HT-29 (cell line): Measurements from ENCODE around the gene NOP16. TPM values are rescaled to one million over a fixed set of nuclear protein-coding genes. Genes with fewer than 3 reads are reported as not detected.

Source experiments
- DNase-seq: peaks from one replicate; pipeline ENCODE4 v3.0.0-alpha.2; 2015; ENCODE audit warnings: low spot score
- small RNA-seq: library from RNA; depleted of rRNA; stranded (forward); fragments of <200 nt; gene quantifications from one replicate; pipeline ENCODE3, GENCODE V24; 2014
- total RNA-seq: library from RNA; depleted of rRNA; stranded (reverse); fragments of >200 nt; shearing (Covaris generic); gene quantifications from 2 replicates; pipeline ENCODE4 v1.2.3, GENCODE V29; 2014; rRNA removed

Gene NOP16
- total RNA-seq, 1 experiment from 2014 or later = 82.4 TPM

DNA sequence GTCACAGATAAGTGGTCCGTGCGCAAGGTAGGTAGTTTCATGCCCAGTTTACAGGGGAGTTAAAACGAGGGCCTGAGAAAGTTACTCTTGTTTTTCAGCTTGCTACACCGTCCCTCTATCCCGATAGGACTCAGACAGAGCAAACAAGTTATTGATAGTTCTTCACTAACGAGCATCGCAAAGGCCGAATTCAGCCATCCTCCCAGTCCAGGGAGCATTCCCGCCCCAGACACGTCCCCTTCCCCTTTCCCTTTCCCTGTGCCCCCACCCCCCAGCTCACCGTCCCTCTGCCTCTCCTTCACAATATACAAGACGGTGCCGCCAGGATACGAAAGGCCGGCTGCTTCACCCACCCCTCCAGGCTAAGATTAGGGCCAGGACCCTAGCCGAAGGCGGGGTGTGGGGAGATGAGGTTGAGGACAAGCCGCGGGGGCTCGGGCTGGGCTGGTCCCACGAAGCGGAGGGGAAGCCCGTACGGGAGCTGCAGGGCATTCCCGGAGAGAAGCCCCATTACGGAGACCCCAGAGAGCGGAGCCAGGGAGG is 27.4 kb downstream of the NOP16 start:
- peak; percentile 7 for DNase-seq

DNA sequence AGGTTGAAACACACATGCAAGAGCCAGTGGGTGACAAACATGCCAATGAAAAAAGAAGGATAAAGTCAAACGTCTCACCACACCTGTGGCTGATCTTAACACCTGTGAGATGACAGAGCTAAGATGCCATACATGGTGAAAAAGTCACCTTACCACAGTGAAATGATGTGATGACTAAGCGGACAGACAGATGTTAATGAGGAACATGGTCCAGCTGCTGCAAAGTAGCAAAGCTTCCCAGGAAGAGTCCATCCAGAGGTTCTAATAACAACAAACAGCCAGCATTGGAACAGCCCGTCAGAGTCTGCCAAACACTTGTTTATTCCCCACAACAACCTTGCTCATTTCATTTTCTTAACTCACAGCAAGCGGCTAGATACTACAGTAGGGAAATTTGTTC is 28.7 kb downstream of the NOP16 start:
- no peak for DNase-seq

DNA sequence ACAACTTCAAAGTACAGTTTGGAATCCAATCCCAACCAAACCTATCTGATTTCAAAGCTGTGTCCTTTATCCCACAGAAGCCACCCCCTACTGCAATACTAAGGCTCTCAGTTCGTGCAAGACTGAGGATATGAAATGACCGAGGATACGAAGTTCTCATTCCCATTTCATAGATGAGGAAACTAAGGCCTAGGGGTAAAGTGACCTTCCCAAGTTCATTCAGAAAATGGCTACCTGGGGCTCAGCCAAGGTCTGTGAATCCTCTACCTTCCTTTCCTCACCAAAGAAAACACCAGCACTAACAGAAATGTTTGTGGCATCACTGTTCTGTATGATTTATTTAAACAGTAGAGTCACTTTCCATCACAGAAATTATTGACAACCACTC is 32.2 kb downstream of the NOP16 start:
- DNase-seq = no peak

DNA sequence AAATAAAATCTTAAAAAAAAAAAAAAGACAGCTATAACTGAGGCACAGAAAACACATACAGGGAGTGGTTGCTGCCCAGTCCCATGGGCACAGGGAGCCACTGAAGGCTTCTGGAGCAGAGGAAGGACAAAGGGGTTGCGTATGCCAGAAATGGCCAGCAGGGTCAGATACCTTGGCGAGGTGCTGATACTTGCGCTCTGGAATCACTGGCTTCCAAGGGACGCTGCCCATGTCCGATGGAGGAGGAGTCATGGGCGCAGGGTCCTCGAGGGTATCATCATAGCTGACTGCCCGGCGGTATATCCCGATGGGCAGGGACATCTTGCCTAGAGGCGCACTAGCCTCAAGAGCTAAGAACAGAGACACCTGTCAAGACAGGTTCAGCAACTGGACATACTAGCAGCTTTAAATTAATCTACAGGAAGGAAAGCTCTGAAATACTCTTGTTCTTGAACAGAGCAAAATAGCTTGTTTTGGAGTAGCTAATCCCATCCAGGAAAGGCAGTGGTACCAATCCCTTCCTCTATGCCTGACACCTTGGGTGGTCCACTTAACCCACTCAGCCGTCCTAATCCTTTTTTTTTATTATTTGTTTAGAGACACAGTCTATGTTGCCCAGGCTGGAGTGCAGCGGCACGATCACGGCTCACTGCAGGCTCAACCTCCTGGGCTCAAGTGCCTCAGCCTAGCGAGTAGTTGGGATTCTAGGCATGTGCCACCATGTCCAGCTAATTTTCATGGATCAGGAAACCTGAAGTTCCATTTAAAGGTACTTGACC is 32.8 kb downstream of the NOP16 start:
- no peak for DNase-seq

DNA sequence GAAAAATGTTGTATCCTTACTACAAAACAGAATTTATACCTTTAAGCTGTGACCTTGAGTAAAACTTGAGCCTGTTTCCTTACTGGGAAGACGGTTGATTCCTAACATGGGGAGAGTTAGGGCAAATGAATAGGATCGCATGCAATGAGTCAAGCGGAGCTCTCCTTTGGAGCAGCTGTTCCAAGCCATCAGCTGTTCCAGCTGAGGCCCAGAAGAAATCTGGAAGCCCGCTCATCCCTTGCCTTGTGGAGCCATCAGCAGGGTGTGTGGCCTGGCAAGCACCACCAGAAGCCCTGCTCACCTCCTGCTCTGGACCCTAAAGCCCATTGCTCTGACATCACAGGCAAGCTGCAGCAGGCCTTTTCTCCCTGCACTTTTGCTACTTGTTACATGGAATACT is 34.9 kb downstream of the NOP16 start:
- no peak for DNase-seq

DNA sequence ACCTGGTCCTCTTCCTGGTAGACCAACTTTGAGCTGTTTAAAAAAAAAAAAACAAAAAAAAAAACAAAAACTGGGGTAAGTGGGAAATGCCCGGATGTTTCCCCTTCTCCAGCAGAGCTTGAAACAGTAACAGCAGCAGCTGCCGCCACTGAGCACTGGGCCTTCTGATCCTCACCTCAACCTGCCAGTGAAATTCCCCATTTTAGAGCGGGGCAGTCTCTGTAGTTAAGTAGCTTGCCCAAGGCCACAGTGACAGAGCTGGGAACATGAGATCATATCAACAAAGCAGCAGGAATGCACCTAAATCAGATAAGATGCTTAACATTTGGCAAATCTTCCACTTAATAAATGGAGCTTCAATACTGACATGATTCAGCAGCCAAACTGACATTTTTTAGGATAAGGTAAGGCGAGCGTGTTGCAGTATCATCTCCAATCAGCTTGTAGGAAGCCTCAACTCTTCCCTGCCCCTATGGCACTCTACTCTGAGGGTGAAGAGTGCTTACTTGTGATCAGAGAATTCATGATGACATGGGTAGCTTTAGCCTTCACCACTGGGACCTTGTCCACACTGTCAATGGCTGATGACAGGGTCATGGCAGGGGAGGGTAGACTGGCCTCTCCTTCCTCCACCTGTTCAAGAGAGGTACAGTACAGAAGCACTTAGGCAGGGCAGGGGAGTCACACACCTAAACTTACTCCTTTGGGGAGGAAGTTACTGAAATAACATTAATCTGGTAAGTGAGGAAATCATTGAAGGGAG is 36.1 kb downstream of the NOP16 start:
- no peak for DNase-seq

DNA sequence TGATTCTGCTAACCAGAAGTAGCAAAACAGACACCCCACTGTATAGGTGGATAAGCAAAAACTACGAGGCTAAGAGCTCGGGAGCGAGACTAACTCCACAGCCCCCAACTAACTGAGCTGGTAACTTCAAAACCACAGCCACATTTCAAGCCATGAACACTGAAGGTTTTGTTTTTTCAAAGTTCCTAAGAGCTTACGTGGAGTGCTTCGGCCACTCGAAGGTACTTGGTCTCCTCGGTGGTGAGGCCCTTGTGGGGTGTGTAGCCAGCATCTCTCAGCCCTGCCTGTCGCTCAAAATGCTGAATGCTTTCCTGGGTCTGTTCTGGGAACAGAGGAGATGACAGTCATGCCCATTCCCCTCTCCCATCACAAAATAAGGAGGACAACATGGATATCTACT is 38.0 kb downstream of the NOP16 start:
- no peak for DNase-seq

DNA sequence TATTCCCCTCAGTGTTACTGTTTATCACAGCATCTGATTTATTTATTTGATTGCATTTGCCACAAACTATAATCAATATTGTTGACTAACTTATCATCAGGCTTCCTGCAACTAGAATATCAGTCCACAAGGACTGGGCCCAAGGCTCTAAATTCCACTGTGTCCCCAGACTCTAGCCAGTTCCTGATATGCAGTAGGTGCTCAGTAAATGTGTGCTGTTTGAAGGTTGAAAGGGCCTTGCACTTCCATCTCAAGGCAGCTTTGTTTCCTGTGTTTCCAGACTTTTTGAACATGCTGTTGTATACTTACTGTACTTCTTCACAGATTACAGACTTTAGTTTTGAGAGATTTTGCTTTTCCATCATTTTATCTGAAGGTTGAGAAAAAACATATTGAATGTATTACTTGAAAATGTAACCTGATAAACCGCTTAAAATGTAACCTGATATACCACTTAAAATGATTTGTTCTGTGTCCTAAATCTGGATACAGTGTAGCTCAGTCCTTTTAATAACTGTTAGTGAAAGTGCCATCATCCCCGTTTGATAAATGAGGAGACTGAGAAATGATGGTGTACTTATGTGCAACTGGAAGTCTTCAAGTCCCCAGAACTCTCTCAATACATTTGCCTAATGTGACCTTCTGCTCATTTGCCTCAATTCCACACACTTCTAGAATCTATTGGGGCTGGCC is 45.5 kb downstream of the NOP16 start:
- no peak for DNase-seq

DNA sequence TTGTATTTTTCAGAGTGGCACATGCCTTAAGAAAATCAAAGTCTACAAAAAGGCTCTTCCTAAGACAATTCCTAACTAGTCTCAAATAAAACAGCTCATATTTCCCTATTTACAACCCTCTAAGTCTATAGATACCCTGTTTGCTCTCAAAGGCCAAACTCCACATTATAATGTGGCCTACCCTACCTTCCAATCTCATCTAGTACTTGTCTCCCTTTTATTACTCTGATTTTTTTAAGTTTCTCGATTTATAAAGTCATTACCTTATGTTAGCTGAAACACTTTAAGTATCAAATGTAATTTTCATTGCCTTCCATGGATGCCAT is 46.3 kb downstream of the NOP16 start:
- DNase-seq = no peak

DNA sequence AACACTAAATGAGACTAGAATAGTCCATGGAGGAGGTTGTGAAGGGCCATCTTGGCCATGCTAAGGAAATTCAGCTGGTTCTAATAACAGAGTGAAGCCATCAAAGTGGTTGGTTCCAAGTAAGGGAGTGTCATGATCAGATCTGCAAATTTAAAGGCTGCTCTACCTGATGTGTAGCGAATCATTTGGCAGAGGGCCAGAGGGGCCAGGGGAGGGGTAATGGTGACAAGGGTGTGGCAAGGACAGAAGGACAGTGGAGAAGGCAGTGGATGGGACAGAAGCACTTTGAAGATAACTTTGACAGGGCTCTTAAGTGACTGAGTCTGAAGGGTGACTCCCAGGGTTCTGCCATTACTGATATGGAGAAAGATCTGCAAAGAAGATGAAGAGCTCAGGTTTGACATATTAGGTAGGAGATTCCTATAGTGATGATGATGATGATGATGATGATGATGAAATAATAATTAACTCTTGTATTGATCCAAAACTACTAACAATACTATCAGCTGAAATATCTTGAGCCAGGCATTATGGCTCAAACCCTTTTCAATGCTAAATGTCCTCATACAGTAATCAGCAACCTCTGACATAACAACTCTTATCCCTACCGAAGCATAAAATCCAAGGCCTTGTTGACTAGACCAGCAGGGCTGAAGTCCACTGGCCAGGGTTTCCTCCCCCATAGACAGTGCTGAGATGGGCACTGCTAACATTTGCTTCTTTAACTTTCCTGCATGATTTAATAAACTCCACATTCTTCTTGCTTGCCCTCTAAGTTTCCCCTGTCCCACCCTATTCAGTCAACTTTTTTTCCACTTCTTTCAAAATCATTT is 46.9 kb downstream of the NOP16 start:
- no peak for DNase-seq

DNA sequence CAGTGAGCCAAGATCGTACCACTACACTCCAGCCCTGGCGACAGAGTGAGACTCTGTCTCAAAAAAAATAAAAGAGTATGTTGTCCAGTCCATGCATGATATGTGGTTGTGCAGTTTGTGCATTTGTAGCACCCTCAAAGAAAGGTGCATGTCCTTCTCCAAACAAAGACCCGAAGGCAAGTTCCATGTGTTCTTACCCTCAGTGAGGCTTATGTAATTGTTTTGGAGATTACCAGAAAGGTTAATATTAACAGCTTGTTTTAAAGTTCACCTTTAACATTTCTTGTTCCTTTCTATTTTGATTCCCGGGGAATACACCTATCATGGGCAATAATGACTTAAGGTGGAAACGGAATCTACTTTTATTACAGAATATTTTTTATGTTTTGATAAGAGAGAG is 49.1 kb downstream of the NOP16 start:
- no peak for DNase-seq

DNA sequence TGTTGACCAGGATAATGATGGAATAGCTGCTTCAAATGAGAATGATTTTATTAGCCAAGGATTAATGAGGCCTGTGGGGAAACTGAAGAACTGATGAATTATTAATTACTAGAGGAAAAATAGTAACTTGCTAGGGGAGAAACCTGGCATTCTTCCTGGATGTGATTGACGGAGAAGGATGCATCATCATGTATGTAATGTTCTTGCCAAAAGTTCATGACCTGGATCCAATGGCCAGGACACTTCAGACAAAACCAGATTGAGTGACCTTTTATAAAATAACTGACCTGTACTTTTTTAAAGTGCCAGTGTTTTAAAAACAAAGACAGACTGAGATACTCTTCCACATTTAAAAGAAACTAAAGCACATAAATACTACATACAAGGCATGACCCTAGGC is 50.5 kb downstream of the NOP16 start:
- DNase-seq = no peak

DNA sequence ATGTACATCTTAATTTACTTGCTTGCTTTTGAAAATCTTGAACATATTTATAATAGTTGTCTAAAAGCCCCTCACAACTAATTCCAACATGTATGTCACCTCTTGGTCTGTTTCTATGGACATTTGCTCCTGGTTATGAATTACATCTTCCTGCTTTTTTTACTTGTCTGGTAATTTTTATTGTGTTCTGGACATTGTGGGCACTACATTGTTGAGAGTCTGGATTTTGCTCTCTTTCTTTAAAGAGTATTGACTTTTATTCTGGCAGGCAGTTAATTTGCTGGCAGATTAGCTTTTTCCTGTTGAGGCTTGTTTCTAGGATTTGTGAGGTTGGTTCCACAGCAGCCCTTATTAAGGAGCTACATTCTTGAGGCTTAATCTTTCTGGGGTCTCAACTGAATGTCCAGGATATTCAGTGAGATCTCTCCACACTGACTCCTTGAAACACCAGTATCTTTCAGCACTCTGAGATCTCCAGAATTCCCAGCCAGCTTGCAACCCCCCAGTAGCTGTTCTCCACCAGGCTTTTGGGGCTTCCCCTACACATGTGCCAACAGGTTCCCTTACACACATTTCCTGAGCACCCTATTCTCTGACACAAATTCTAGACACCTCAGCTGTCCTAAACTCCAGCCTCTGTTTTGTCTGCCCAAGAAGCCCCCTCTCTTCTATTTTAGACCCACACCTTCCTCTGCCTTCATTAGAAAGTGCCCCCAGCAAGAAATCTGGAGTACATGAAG is 54.2 kb downstream of the NOP16 start:
- no peak for DNase-seq

Small RNA genes lying within 50 kb of the gene (small RNA-seq; reads per million reads assigned to genes)
- not detected for gene MIR1271

Other genes starting within 250 kb of the NOP16 start
- 10.9 and 13.1 TPM in 2 replicates for gene SIMC1, start 150.2 kb downstream of the NOP16 start, total RNA-seq
- gene KIAA1191, start 26.8 kb downstream of the NOP16 start, total RNA-seq = 43.6 and 53.5 TPM in 2 replicates
- gene ARL10, start 23.1 kb downstream of the NOP16 start, total RNA-seq = 0.03 TPM in 1 of 2 replicates, not detected in the other
- 142 and 166 TPM in 2 replicates for gene HIGD2A, start 153 bp upstream of the NOP16 start, total RNA-seq
- 87.3 and 97.2 TPM in 2 replicates for gene CLTB, start 27.9 kb upstream of the NOP16 start, total RNA-seq
- gene FAF2, start 59.8 kb upstream of the NOP16 start, total RNA-seq = 28.7 and 30.7 TPM in 2 replicates
- 42.3 and 55.0 TPM in 2 replicates for gene RNF44, start 148.8 kb upstream of the NOP16 start, total RNA-seq
- gene CDHR2, start 160.7 kb upstream of the NOP16 start, total RNA-seq = 0.16 and 0.20 TPM in 2 replicates
- gene GPRIN1, start 221.6 kb upstream of the NOP16 start, total RNA-seq = 4.3 and 5.6 TPM in 2 replicates
- not detected in 2 replicates for gene SNCB, start 241.9 kb upstream of the NOP16 start, total RNA-seq
- not detected in 2 replicates for gene EIF4E1B, start 242.1 kb upstream of the NOP16 start, total RNA-seq